HG02943 (cell line): ENCODE results near the gene ZSCAN31.
"Not testable (repeated sequence)": the region's sequence is repeated elsewhere in the genome, so short reads cannot be mapped to it uniquely, and the experiment has no call there.

Experiments
- ATAC-seq: cut with Tn5 transposase; IDR thresholded peaks from one replicate; pipeline ENCODE4 v1.9.1; 2021; ENCODE audit warnings: mild to moderate bottlenecking, low read depth, moderate library complexity; ENCODE audit not compliant: unreplicated experiment

Gene ZSCAN31

DNA sequence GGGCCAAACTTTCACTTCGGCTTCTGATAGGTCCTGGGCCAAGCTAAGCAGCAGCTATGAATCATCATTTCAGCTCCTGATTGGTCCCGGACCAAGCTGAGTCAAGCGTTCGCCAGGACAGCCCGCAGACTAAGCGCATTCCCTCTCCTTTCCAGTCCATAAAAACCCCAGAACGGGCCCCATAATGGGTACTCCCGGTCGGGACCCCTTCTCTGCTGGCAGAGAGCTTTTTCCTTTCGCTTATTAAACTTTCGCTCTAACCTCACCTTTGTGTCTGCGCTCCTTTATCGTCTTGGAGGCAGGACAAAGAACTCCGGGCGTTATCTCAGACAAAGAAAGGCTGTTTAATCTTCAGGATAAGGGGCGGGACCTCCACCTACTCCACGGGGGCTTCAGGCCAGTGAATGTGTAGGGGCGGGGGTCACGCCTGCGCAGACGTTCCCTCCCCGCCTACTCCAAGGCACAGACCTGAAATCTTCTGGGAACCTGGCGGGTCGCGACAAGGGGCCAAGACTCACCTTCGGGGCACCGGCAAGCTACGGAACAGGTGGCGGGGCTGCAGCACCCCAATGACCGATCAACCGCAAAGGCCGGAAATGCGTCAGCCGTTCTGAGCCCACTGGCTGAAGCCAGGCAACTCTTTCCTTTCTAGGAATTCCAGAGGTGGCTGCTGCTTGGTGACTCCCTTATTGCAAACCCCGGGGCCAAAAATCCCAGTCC, at the start of gene ZSCAN31:
TSS of gene ZSCAN31 (minus strand) at position 585 of the 720 bp plus-strand sequence. CDS start 6,465 bp downstream, outside the sequence.
- ATAC-seq, result peak; percentile 84

DNA sequence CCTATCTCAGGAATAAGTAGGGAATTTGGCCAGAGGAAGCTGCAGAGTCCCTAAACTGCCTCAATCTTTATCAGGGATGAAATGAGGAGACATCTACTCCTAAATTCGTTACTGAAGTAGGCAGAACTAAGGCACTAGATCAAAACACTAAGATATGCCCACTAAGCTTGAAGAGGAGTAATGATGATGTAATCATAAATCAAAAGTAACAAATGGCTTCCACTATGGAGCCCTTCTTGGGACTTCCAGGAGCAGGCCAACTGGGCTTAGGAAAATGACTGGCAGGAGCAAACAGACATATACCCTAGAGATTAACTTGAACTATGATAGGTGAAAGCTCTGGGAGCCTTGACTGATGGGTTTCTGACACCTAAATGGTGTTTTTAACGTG, 48.2 kb upstream of the ZSCAN31 start:
- ATAC-seq, result no peak

DNA sequence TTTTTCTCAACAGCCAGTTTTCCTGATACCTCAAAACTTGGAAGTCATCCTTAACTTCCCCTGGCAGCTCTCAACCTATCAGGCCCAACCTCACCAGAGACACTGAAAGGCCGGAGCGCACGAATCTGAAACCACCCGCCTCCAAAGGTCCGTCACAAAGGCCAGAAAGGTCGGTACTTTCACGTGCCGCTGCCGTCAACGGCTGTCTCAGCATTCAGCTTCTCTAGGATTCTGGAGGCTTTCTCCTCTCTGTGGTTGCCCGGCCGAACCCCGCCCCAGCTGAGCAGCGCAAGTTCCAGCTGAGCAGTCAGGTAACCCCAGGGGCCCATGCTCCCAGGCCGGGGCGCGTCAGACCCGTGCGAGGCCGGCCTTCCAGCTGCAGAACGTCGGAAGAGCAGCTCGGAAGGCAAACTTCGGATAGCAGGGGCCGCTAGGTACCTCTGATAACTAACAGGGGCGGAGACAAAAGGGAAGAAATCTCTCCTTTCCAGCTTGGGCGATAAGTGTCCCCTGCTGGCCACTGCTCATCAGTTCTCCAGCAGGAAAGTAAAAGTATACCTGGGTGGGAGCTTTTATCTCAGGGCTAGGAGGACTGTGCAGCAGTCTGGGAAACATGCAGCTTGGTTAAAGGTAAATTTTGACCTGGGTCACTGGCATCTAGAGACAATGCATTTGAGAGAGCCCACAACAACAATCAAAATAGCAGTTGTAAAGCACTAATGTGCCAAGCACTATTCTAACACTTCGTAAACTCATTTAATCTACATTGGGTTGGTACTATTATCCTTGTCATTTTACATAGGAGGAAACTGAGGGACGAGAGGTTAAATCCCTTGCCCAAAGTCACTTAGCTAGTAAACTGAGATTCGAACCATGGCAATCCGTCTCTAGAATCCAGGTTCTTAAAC, 47.5 kb upstream of the ZSCAN31 start:
- peak; percentile 83 for ATAC-seq

DNA sequence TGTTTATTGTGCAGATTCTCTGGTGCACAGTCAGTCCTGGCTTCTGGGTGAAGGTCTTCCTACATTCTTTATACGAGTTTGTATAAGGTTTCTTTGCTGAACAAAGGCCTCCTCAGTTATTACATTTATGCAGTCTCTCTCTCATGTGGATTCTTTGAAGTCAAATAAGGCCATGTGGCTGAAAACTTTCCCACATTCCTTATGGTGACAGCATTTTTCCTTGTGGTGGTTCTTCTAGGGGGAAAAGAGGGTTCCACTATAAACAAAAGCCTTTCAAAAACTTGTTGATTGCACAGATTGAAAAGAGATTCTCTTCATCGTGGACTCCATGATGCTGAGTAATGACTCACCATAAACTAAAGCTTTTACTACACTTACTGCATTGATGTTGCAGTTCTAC, 44.4 kb upstream of the ZSCAN31 start:
- ATAC-seq, result no peak

DNA sequence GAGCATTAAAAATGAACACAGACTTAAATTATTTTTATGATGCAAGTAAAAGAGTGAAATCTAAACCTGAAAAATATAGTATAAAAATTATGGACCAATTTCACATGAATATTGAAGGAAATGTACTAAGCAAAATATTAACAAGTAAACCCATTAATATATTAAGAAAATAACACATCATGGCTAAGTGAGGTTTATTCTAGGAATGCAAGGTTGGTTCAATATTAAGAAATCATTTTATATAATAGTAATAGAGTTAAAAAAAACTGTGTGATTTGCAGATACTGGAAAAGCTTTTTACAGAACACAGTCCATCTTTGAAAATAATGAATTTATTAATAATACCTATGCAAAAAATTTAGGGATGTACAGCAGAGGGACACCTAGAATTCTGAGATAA, 42.7 kb upstream of the ZSCAN31 start:
- ATAC-seq, result no peak

DNA sequence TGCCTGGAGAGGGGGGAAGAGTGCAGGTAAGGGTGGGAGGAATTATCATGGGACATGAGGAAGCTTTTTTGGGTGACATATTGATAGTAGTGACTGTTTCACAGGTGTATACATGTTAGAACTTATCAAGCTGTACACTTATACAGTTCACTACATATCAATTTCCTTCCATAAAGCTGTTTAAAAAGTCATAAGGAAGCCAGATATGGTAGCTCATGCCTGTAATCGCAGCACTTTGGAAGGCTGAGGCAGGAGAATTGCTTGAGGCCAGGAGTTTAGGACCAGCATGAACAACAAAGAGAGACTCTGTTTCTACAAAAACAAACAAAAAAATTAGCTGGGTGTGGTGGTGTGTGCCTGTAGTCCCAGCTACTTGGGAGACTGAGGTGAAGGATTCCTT, 41.9 kb upstream of the ZSCAN31 start:
- no peak for ATAC-seq

DNA sequence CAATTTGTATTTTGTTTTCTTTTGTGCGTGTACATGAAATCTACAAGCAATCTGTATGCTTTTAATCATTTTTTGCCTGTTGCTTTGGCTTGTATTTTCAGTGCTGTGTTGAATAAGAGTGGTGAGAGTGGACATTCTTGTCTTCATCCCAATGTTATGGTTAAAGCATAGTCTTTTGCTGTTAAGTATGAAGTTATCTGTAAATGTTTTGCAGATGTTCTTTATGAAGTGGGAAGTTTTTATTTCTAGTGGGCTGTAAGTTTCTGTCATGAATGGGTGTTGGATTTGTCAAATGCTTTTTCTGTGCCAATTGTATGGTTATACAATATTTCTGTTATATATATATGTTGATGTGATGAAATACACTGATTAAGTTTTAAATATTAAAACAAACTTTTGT, 38.0 kb upstream of the ZSCAN31 start:
- no peak for ATAC-seq

DNA sequence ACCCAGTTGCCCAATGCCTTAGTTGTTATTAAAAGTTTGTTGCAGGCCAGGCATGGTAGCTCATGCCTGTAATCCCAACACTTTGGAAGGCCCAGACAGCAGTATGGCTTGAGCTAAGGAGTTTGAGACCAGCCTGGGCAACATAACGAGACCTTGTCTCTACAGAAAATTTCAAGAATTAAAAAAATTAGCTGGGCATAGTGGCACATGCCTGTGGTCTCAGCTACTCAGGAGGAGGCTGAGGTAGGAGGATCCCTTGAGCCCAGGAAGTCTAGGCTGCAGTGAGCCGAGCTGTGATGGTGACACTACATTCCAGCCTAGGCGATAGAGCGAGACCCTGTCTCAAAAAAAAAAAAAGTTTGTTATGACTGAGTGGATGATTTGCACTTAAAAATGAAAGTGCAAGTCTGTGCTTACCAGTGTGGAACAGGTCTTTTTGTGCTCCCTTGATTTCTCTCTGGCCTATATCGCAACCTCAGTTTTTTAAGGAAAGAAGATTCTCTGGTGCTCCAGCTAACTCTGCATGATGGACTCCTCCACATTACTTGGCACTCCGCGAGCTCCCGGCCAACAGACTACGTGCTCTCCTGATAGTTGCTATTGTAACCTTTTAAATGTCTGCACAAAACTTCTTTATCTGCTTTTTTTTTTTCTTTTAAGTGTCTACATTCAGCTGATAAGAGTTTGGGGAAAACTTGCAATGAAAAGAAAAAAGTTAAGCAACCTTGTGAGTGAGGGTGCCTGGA, 35.9 kb upstream of the ZSCAN31 start:
- ATAC-seq, result no peak

DNA sequence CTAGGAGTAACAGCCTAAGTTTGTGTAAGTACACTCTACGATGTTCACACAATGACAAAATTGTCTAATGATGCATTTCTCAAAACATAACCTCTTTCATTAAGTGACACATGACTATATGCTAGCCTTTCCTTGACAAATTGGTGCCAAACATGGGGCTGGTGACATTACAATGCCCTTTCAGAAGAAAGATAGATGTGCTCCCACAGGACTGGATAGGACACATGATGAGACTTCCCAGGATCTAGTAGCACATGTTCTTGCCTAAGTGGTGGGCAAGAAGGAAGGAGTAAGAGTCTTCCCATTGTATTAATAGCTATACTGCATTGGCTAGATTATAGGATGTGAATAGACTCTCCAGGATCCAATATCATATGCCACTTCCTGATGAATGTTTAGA, 35.3 kb upstream of the ZSCAN31 start:
- no peak for ATAC-seq

DNA sequence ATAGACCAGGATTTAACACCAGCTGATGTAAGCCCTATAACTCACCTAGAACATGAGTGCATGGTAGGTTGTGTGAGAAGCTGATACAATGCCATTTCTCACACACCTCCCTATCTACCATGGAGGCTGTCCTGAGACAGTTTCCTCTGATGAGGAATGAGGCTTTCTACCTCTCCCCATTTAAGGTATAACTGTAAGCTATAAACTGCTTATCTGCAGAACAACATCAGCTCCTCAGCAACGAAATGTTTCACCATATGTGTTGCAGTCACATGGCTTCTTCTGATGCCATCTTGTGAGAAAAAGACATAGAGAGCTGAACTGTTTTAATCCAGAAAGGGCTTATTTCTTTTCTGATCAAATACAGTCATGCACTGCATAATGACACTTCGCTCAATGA, 34.5 kb upstream of the ZSCAN31 start:
- ATAC-seq, result no peak

DNA sequence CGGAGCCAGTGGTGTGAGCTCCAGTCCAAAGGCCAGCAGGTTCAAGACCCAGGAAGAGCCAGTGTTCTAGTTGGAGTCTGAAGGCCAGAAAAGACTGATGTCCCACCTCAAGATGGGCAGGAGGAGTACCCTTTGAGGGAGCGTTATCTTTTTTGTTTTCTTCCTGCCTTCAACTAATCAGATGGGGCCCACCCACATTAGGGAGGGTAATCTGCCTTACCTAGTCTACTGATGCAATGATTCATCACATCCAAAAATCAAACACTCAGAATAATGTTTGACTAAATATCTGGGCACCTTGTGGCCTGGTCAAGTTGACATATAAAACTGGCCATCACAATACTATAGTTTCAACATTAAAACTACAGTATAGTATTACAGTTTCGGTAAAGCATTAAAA, 33.5 kb upstream of the ZSCAN31 start:
- ATAC-seq, result no peak

DNA sequence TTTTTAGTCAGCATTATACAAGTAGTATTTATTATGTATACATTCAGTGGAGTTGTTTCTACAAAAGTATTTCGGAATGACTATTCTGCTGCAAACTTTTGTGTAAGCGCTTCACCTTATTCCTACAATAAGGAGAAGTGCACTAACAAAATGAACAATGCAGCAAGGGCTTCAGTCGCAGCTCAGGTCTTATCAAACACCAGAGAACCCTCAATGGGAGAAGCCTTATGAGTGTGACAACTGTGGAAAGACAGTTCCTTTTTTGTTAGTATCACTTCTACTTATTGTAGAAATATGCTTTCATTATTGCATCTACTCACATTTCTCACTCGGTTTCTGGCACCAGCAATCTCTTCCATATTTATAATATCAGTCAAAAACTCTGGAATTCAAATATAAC, 32.6 kb upstream of the ZSCAN31 start:
- ATAC-seq, result no peak

DNA sequence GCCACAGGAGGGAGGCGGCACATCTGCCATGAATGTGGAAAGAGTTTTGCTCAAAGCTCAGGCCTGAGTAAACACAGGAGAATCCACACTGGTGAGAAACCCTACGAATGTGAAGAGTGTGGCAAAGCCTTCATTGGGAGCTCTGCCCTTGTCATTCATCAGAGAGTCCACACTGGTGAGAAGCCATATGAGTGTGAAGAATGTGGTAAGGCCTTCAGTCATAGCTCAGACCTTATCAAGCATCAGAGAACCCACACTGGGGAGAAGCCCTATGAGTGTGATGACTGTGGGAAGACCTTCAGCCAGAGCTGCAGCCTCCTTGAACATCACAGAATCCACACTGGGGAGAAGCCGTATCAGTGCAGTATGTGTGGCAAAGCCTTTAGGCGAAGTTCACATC, 29.6 kb upstream of the ZSCAN31 start:
- ATAC-seq, result not testable (repeated sequence)

DNA sequence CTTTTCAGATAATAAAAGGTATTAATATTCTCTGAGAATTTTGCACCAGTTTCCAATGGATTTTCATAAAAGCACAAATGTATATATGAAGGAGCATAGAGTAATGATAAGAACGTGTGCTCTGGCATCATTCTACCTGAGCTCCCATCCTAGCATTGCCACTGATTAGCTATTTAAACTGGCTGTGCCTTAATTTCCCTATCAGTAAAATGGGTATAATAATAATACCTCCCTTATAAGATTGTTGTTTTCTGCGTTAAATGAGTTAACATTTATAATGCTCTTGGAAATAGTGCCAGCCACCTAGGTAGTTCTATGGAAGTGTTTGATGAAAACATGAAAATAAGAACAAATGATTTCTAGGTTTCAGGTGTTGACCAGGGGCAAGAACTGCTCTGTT, 25.0 kb upstream of the ZSCAN31 start:
- ATAC-seq, result no peak

DNA sequence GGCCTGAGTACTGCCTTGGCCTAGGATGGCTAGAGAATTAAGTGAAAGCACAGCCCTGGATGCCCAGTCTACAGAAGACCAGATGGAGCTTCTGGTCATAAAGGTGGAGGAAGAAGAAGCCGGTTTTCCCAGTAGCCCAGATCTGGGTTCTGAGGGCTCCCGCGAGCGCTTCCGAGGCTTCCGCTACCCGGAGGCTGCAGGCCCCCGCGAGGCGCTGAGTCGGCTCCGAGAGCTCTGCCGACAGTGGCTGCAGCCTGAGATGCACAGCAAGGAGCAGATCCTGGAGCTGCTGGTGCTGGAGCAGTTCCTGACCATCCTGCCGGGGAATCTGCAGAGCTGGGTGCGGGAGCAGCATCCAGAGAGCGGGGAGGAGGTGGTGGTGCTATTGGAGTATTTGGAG, 23.6 kb upstream of the ZSCAN31 start:
- ATAC-seq, result not testable (repeated sequence)

DNA sequence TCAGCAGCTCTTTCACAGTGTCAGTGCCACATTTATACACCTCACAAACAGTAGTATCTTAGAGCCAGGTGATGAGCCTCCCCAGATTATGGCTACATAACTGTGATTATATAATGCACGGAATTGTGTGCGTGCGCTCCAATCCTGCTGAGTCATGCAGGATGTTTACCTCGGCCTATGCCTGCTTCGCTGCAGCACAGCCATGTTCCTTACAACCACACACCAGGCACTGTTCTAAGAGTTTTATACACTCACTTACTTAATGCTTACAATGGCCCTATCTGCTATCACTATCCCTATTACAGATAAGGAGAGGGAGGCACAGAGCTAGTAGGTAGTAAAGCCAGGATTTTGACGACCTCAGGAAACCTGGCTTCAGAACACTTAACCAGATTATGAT, 21.1 kb upstream of the ZSCAN31 start:
- ATAC-seq, result no peak

DNA sequence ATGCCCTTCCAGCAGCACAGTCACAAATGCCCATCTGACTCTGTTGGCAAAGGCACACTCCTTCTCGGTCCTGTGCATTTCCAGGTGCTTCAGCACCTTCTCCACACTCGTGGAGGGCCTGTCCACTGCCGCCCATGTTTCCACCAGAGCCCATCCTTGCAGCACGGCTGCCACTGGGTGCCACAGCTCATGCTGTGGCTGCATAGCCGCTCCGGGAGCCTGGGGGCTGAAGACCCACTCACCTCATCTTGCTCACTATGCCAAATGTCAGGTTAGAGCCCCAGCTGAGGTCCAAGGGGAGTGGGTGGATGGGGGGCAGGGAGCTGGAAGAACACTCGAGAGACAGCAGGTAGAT, 20.7 kb upstream of the ZSCAN31 start:
- ATAC-seq, result no peak

DNA sequence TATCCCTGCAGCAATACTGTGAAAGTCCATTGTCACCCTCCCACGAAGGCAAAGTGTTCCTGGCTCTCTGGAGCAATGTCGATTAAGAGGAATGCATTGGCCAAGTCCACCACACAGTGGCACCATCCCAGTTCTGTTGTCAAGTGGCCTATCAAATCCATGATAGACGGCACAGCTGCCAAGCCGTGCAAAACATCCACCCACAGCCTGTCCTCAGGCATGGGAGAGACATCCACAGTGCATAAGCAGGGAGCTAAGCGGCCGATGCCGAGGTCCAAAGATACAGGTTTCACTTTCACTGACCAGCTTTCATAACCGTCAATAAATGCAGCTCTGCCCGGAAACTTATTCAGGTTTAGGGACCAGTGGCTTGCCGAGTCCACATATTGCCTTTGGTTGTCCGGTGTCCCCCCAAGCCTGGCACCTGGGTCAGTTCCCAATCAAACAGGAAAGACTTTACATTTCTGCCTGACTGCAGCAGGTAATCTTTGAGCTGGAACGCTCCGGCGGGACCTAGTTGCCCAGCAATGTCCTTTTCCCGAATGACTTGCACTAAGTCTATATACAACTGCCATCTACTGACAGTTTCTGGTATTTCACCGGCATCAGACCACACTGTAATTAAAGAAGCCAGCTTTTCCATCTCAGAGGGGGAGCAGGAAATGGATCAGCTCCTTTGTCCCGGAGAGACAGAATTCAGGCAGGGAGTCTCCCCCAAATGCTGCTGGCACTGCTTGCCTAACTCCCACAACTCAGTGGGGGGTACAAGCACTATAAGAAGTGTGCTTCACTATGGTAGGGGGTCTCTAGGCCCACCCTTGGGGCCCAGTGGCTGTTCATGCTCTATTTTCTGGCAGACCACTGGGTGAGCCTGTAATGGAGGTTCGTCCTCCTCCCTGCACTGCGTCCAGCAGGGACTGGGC, 20.1 kb upstream of the ZSCAN31 start:
- peak; percentile 58 for ATAC-seq

DNA sequence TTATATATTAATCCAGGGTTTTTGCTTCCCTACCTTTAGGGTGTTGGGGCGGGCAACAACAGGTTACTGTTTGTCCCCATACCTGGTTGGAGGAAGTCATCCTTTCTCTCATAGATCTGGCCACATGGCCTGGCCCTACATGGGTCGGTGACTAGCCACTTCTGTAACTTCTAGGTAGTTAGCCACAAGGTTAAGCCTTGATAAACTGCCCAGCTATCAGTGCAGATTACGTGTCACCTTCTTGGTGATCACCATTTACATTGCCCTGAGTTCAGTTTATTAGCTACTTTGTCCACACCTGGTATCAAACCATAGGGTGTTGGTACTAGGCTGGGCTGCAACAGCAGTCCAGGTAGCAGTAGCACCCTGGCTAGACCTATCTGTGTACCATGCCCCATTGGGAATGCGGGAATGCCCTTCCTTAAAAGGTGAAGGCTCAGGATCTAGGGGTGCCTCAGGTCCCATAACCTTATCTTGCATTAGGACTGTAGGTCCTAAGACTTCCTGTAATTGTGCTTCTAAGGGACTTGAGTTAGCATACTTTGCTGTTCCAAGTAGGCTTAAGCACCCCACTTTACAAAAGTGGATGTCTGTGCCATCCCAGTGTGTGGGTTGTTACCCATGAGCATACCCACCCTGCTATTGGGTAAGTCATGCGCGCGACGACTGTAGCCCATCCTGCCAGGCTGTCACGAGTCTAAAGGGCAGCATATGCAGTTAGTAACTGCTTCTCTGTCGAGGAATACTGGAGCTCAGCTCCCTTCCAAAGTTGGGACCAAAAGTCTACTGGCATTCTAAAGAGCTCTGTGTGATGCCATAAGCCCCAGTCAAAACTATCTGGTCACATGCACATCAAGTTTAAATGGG, 19.0 kb upstream of the ZSCAN31 start:
- ATAC-seq, result no peak
